CD4-positive, alpha-beta T cell treated with Interleukin-6 for 4 hours (primary cell): ENCODE results near the gene FAM221A.
"Not testable (repeated sequence)": the region's sequence is repeated elsewhere in the genome, so short reads cannot be mapped to it uniquely, and the experiment has no call there.

Source experiments
- DNase-seq: peaks from one replicate; pipeline ENCODE4 v3.0.0-alpha.2; 2020; ENCODE audit warnings: mixed read lengths

FAM221A gene, protein sequence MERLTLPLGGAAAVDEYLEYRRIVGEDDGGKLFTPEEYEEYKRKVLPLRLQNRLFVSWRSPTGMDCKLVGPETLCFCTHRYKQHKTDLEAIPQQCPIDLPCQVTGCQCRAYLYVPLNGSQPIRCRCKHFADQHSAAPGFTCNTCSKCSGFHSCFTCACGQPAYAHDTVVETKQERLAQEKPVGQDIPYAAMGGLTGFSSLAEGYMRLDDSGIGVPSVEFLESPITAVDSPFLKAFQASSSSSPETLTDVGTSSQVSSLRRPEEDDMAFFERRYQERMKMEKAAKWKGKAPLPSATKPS

DNA sequence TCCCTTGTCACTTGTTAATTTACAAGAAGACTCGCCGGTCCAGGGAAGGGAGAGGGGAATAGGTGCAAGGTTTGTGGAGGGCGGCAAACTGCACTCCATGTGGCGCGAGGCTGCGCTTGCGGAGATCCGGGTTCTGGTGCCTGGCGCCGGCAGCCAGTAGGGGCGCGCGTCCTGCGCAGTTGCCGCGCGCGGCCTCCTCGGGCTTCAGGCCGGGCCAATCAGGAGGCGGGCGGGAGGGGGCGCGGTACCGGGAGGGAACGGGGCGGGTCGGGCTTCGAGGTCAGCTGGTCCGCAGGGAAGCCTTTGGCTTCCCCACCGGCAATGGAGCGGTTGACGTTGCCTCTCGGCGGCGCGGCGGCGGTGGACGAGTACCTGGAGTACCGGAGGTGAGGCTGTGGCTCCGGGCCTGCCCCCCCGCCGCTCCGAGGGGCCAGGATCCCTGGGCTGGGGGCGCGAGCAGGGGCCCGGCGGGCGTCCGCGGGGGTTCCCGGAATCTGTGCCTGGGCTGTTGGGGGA lies at the start of gene FAM221A:
Gene FAM221A (plus strand): TSS at position 302 of the 516 bp plus-strand sequence. CDS start 20 bp downstream, at position 322.
- peak; percentile 86 for DNase-seq

DNA sequence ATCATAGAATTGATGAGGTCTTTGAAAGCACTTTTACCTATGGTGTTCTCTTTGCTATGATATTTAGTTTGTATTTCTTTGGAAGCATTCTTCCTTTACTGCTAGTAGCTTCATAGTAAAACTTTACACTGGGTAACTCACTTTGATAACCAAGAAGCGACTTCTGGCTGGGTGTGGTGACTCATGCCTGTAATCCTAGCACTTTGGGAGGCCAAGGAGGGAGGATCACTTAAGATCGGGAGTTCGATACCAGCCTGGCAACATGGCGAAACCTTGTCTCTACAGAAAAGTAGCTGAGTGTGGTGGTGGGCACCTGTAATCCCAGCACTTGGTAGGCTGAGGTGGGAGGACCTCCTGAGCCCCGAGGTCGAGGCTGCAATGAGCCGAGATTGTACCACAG lies 46.6 kb upstream of the FAM221A start:
- no peak for DNase-seq

DNA sequence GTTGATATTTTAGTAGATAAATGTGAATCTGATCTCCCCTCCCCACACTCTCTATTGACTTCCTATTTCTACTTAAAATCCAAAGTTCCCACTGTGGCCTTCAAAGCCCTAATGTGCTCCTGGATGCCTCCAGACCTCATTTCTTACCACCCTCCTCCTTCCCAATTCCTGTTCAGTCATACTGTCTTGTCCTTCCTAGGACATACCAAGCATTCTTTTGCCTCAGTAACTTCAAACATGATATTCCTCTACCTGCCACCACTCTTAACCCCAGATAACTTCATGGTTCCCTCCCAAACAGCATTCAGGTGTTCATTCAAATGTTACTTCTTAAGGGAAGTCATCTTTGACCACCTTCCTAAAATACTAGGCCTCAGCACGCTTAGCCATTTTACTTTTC lies 34.2 kb upstream of the FAM221A start:
- DNase-seq = no peak

DNA sequence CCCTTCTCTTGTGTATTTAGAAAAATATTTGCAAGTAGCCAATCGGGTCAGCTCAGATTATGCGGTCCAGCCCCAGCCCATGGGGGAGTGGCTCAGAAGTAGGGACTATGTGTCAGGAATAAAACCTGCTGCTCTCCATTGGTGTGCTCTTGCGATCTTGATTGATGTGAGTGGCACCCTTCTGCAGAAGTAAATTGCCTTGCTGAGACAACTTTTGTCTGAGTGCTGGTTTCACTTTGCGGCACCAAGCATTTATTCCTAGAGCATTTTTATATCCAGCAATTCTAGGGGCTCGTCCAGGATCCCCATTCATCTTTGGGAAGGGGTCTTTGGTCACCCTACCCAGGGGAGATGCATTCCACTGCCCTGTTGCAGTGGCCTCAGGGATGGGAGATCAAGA lies 26.1 kb upstream of the FAM221A start:
- DNase-seq = no peak

DNA sequence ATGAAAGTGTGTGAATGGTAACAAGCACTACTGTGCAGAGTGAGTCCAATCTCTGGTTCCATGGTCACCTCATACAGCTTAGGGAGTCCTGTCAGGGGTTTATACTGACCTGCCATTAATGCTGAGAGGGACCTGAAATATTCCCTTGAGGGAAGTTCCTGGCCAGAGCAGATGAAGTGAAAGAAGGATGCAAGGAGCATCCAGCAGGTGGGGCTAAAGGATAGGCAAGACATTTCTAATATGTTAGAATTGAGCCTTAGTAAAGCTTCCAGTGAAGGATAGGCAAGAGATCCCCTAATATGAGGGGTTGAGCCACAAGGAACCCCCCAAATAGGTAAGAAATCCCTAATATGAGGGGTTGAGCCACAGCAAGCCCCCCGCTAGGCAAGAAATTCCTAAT lies 25.5 kb upstream of the FAM221A start:
- DNase-seq = no peak

DNA sequence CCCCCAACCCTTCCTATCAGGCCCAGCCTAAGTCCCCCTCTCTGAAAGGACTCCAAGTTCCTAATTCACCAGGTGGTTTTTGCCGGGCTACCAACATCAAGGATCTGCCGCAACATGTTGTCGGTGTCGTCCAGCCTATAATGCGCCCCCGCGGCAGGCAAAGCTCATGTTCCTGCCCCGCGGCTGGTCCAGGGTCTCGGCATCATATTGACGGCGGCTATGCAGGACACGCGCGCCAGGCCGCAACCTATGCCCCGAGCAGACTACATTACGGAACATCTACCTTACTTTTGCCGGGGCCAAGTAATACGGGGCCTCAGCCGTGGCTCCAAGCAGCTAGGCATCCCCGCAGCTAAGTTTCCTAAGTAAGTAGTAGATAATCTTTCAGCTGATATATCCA lies 24.6 kb upstream of the FAM221A start:
- no peak for DNase-seq

DNA sequence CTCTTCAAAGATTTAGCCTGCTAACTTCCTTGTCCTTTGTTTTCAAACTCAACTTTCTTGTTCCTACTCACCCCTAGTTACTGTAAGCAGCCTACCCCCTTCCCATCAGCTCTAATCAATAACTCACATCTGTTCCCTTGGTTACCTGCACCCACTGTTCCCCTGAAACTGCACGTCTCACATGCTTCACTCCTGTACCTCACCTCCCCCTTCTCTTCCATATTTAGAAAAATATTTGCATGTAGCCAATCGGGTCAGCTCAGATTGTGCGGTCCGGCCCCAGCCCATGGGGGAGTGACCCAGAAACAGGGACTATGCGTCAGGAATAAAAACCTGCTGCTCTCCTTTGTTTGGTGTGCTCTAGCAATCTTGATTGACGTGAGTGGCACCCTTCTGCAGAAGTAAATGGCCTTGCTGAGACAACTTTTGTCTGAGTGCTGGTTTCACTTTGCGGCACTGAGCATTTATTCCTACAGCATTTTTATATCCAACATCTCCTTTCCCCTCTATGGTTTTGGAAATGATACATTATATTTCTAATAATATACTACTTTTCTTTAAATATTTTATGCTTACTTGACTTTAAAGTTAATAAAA lies 21.1 kb upstream of the FAM221A start:
- DNase-seq = no peak

DNA sequence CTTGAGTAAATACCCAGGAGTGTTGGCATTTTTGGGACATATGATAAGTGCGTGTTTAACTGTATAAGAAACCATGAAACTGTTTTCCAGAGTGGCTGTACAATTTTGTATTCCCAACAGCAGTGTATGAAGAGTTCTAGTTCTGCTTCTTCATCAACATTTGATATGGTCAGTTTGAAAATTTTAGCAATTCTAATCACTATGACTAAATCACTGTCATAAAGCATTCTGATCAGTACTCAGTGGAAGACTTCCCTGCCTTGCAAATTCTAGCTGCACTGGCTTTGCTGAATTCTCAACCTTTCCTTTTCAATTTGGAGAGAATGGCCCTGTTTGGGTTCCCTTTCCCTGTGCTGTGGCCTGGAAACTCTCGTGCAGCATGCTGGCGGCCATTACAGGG lies 18.6 kb upstream of the FAM221A start:
- no peak for DNase-seq

DNA sequence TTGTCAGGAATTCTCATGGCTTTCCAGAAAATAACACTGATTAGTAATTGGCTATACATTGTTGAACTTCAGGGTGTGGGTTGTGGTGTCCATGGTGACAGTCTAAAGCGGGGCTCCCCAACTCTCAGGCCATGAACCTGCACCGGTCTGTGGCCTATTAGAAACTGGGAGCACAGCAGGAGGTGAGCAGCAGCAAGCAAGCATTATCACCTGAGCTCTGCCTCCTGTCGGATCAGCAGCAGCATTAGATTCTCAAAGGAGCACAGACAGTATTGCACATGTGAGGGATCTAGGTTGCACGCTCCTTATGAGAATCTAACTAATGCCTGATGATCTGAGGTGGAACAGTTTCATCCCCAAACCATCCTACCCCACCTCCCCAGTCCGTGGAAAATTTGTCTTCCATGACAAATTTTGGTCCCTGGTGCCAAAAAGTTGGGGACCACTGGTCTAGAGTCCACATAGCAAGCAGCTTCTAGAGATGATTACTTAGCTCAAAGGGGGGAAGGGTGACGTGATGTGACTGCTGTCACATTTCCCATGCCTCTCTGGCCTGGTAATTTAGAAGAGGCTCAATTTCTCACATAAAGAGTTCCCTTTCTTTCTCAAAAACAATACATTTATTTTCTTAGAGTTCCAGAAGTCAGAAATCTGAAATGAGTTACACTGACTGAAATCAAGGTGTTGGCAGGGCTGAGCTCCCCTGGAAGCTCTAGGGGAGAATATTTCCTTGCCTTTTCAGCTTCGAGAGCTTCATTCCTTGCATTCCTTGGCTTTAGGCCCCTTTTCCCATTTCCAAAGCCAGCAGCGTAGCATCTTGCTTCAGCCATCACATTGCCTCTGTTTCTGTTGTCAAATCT lies 17.6 kb upstream of the FAM221A start:
- DNase-seq = no peak

DNA sequence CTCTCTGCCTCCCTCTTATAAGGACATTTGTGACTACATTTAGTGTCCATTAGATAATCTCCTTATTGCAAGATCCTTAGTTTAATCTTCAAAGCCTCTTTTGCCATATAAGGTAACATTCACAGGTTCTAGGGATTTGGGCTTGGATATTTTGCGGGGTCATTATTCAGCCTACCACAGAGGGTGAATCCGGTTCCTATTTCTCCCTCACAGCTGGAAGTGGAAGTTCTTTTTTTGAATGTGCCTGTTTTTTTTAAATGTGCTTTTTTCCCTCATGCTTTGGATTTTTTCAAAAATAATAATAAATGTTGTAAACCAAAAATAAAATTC lies 17.1 kb upstream of the FAM221A start:
- no peak for DNase-seq

DNA sequence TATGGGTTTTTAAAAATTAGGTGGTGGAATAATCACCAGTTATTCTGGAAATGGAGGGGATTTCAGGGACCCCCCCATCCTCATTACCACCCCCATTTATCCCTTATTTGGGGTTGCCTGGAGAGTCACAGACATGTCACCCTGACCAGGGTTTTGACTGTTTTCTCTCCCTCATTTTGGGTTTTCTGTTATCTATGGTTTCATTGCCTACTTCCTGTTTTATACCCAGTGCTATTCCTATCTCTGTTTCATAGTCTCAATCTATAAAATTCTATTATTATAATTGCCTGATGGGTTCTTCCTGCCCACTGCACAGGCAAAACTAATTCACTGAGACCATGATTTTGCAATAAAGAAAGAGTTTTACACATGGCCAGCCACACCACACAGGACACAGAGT lies 15.9 kb upstream of the FAM221A start:
- DNase-seq = no peak

DNA sequence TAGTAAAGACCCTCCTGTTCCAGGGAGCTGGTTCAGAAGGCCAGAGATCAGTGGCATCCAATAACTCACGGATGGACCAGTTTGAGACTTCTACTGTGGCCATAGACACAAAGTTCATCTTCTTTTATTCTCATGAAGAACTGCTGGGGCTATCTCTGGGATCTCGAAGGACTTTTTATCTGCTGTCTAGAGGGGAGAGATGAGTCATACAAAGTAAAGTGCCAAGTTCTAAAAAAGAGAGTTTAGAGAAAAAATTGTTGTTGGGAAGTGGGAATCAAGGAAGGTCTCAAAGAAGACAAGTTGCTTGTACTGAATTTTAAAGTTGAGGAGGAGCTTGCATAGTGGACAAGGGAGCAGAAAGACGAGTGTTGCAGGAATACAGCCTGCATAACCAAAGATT lies 8.0 kb upstream of the FAM221A start:
- DNase-seq = no peak

DNA sequence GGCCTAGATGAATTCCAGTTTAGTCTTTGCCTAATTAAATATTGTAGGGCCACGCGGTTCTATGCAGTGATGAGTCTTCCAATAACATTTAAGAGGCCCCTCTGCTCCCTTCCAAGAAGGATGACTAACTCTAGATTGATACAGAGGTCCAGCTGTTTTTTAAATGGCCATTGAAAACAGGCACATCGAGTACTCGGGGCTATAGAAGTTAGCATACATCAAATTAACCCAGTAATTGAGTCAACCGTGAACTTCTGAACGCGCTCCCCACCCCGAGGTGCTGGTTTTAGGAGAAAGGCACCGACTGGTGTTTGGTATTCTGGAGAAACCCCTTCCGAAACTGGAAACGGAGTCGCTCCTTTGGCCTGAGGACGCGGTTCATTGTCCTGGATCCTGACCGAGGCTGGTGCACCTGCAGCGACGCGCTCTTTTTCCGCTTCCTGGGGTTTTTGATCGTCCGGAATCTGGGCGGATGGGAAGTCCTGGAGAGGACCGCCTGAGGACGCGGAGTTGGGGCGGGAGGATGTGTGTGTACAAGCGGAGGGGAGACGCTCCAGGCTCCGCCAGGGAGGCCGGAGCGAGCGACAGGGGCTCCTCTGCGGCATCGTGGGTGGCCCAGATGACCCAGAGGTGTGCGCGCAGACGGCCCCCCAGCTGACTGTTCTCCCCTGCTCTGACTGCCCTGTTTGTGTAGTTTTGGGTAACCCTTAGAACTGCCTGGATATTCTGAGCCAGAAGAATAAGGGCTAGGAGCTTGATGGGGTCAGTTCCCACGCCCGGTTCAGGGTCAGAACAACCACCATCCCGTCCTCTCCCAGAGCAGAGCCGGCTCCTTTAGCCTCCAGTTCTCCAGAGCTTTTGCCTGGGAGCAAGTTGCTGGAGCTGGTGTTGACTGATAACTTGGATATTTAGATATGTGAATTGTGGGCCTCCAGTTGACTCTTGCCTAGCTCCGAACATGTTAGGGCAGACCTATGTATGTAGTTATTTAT lies 711 bp downstream of the FAM221A start:
- DNase-seq = peak; percentile 60

DNA sequence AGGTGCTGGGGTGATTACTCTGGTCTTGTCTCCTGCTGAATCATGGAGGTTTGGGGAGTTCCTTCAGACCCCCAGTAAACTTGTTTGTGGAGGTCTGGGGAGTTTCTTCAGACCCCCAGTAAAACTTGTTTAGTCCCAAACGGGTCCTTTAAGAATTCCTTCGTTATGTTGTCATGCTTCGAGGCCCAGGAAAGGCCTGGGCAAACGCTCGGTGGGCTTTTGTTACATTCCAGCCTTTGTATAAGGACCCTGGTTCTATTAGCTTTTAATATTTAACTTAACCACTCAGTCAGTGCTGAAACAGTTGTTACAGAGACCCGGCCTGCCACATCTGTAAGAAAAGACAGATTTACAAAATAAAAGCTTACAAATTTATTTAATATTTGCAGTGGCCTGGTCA lies 4.0 kb downstream of the FAM221A start:
- not testable (repeated sequence) for DNase-seq

DNA sequence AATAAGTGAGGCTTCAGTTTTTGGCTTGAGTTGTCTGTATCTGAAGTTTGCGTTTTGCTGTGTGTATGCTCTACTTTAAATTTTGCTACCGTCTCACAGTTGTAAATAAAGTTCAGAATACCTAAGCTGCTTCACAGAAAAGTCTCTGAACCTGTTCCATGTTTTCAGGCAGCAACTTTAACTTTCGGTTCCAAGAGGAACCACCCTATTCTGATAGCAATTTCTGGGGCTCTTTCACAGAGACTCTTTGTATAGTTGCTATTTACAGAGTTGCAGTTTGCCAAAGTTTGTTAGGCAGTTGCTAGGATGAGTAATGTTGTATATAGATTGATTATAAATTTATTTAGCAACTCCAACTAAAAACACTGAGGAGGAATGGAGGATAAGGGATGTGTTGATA lies 5.7 kb downstream of the FAM221A start:
- no peak for DNase-seq

DNA sequence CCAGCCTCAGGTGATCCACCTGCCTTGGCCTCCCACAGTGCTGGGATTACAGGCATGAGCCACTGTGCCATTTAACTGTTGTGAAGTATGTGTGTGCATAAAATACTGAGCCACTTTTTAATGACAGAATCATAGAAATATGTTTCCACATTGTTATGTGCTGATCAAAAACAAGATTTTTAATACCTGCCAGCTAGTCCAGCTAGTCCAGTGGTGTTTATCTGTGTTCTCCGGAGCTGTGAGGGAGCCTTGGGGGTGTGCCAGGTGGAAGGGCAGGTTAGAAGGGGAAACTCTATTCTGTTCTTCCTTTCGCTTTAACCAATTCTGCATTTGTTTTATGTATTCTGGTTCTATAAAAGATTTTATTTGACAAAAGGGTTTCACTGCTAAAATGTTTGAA lies 7.0 kb downstream of the FAM221A start:
- no peak for DNase-seq

DNA sequence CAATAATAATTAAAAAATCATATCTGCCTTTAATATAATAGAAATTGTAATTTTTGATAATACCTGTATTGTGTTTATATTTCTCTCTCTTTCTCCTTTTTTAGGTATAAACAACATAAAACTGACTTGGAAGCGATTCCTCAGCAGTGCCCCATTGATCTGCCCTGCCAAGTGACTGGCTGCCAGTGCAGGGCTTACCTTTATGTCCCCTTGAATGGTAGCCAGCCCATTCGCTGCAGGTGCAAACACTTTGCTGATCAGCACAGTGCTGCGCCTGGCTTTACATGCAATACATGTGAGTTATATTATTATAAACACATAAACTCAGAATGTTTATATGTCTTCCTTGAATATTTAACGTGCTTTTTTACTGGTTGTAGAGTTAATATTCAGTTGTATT lies 9.2 kb downstream of the FAM221A start:
- no peak for DNase-seq

DNA sequence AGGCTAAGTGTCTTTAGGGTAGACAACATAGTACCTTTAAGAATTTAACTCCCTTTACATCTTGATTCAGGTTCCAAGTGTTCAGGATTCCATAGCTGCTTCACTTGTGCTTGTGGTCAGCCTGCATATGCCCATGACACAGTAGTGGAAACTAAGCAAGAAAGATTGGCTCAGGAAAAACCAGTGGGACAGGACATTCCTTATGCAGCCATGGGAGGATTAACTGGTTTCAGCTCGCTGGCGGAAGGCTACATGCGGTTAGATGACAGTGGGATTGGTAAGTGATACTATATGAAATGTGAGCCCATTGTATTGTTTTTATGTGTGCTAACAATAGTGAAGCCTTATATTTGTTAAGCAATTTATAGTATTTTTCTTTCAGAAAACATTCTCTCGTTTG lies 11.3 kb downstream of the FAM221A start:
- no peak for DNase-seq

DNA sequence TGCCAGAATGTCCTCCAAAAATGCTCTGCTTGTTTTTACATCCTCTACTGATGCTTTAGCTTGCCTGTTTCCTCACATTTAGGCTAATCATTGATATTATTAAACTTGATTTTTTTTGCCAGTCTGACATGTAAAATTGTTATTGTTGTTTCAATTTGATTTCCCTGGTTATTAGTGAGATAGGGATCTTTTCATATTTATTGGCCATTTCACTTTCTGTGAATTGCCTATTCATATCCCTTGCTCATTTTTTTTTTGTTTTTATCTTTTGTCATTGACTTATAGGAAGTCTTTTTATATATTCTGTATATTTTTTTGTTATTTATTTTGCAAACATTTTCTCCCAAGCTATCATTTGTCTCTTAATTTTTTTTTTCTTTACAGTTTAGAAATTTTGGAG lies 13.2 kb downstream of the FAM221A start:
- DNase-seq = no peak

DNA sequence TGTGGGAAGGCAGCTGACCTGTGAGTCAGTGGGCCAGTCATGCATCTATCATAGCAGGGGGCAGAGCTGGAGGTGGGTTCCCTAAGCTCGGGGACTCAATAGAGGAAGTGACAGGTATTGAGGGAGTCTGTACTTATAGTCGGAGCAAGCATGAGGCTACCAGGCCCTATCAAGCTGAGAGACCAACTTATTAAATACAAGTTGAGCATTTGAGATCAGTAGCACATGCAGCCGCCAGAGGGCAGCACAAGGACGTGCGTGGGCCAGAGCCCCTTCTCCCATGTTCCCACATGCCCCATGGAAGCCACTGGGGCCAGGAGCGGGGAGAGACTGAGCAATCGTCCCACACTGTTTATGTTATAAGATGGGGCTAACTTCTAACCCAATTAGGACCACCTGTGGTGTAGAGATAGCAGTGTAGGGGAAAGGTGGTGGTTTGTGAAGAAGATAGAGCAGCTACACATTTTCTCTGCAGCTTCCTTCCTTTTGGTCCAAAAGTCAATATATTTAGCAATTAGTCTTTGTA lies 17.0 kb downstream of the FAM221A start:
- peak; percentile 72 for DNase-seq

DNA sequence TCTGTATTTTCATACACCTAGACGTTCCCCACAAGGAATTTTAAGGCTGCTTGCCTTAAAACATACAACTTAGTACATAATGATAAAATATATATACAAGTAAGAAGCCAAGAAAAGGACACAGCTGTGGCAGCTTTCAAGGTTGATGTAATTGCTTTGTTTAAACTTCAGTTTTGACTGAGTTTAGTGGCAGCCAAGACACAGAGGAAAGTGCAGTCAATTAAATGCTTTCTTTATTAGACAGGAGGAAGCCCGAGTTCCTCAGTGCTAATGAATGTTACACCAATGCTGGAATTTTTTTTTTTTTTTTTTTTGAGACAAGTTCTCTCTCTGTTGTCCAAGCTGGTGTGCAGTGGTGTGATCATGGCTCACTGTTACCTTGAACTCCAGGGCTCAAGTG lies 18.8 kb downstream of the FAM221A start:
- DNase-seq = no peak

DNA sequence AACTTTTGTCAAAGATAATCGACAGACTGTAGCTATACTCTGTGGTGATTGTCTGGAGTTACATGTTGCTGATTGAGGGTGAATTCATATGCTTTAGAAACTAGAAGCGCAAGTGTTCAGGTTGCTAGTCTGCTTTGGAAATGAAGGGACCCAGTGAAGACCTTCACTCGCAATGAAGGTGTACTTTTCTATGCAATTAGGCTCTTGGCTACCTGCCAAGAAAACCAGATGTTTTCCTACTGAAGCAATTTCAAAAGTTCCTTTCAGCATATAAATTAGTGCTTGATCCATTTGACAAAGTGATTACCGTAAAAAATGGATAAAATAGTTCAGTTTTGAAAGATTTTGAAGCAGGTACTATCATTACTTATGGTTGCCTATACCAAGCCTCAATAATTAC lies 20.0 kb downstream of the FAM221A start:
- no peak for DNase-seq
